T47D (cell line): ENCODE results near the gene TECPR1.
A peak's percentile ranks its signal among the peaks of the same experiment; 100 is the strongest.

Experiments used
- DNase-seq, 2 experiments: peaks; one replicate each; pipeline versions ENCODE4 v3.0.0 to v3.0.0-alpha.2; 2011 to 2012; ENCODE audit warnings: low read depth in 1 of 2, low spot score in 1 of 2
- JUND ChIP-seq: IDR thresholded peaks from 2 replicates; pipeline ENCODE4 v1.6.1; 2012; ENCODE audit warnings: low read depth
- in situ Hi-C: cut with HindIII; loops from 2 replicates; pipeline ENCODE4 v1.10.0; 2016; ENCODE audit warnings: low sequenced_read_pairs, low pct_unique_long_range_greater_than_20kb

Gene TECPR1

GRCh38 chr7:98194186-98194585 lies 57.8 kb downstream of the TECPR1 start:
- no peak for DNase-seq
- no peak for TF ChIP-seq JUND
- in situ Hi-C loops = no loop called here

- in situ Hi-C loops = no loop called here
These were observed 58.4 kb downstream of the TECPR1 start for GRCh38 chr7:98193474-98194180.

GRCh38 chr7:98192781-98193457 lies 59.1 kb downstream of the TECPR1 start:
- TF ChIP-seq JUND = no peak
- DNase-seq = no peak
- in situ Hi-C loops = no loop called here

More at GRCh38 chr7:98193474-98194180, 58.4 kb downstream of the TECPR1 start:
- DNase-seq = no peak
- TF ChIP-seq JUND = no peak

- in situ Hi-C loops = no loop called here
- TF ChIP-seq JUND = no peak
- no peak for DNase-seq
These were observed 60.2 kb downstream of the TECPR1 start for GRCh38 chr7:98191668-98192431.

GRCh38 chr7:98189559-98189958 lies 62.5 kb downstream of the TECPR1 start:
- in situ Hi-C loops = no loop called here
- no peak for DNase-seq
- TF ChIP-seq JUND = no peak

- DNase-seq = no peak
- TF ChIP-seq JUND = no peak
- in situ Hi-C loops = no loop called here
These were observed 64.9 kb downstream of the TECPR1 start for GRCh38 chr7:98187138-98187502.

- DNase-seq = no peak
- TF ChIP-seq JUND = no peak
- in situ Hi-C loops = no loop called here
These were observed 65.4 kb downstream of the TECPR1 start for GRCh38 chr7:98186452-98187137.

GRCh38 chr7:98185101-98185500 lies 66.9 kb downstream of the TECPR1 start:
- no peak for DNase-seq
- in situ Hi-C loops = no loop called here
- TF ChIP-seq JUND = no peak

- no peak for TF ChIP-seq JUND
- in situ Hi-C loops = no loop called here
These were observed 71.3 kb downstream of the TECPR1 start for GRCh38 chr7:98180751-98181150.

GRCh38 chr7:98178762-98179490 lies 73.1 kb downstream of the TECPR1 start:
- no peak for DNase-seq
- TF ChIP-seq JUND = no peak
- in situ Hi-C loops = no loop called here

More at GRCh38 chr7:98180751-98181150, 71.3 kb downstream of the TECPR1 start:
- no peak for DNase-seq

- in situ Hi-C loops = no loop called here
- TF ChIP-seq JUND = no peak
- peak; percentile 43 to 92 for DNase-seq
These were observed 73.7 kb downstream of the TECPR1 start for GRCh38 chr7:98178321-98178720.

GRCh38 chr7:98177553-98177952 lies 74.5 kb downstream of the TECPR1 start:
- no peak for TF ChIP-seq JUND
- DNase-seq = no peak
- in situ Hi-C loops = no loop called here
